GM19463 (cell line): ENCODE results near the gene NACC2.
"Not testable (repeated sequence)": the region's sequence is repeated elsewhere in the genome, so short reads cannot be mapped to it uniquely, and the experiment has no call there.

ENCODE experiments used
- ATAC-seq: cut with Tn5 transposase; IDR thresholded peaks from one replicate; pipeline ENCODE4 v1.9.1; 2021; ENCODE audit warnings: mild to moderate bottlenecking, moderate library complexity; ENCODE audit not compliant: unreplicated experiment

The NACC2 gene

DNA sequence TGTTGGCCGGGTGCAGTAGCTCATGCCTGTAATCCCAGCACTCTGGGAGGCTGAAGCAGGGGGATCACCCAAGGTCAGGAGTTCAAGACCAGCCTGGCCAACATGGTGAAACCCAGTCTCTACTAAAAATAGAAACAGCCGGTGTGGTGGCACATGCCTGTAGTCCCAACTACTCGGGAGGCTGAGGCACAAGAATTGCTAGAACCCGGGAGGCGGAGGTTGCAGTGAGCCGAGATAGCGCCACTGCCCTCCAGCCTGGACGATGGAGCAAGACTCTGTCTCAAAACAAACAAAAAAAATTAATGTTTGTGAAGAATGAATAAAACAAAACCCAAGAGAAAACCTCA is 68.2 kb downstream of the NACC2 start:
- not testable (repeated sequence) for ATAC-seq

DNA sequence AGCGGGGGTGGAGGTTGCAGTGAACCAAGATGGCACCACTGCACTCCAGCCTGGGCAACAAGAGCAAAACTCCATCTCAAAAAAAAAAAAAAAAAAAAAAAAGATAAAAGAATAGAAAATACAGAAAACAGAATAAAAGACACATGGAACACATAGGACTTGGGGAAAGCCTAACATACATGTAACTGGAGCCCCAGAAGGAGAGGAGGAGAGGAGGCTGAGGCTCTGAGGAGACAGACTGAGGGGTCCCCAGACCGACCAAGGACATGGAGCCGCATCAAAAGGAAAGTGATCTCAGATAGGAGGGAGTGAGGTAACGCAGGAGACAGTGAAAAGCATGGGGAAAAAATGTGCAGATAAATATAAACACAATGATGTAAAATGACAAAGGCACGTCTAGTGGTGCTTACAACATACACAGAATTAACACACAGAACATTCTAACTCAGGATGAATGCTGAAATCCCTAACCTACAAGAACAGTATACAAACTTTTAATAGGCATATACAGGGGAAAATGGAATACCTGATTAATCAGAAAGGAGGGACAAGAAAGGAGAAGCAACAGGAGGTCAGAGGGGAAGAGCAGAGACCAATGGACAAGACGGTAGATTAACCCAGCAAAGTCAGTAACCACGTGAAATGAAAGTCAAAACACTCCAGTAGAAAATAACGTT is 68.7 kb downstream of the NACC2 start:
- ATAC-seq = no peak

DNA sequence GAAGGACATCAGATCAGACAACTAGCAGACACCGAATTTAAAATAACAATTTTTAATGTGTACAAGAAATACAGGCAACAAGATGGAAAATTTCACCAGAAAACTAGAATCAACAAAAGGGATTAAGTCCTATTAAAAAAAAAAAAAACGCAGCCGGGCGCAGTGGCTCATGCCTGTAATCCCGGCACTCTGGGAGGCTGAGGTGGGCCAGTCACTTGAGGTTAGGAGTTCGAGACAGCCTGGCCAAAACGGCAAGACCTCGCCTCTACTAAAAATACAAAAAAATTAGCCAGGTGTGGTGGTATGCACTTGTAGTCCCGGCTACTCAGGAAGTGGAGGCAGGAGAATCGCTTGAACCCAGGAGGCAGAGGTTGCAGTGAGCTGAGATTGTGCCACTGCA is 69.6 kb downstream of the NACC2 start:
- no peak for ATAC-seq

DNA sequence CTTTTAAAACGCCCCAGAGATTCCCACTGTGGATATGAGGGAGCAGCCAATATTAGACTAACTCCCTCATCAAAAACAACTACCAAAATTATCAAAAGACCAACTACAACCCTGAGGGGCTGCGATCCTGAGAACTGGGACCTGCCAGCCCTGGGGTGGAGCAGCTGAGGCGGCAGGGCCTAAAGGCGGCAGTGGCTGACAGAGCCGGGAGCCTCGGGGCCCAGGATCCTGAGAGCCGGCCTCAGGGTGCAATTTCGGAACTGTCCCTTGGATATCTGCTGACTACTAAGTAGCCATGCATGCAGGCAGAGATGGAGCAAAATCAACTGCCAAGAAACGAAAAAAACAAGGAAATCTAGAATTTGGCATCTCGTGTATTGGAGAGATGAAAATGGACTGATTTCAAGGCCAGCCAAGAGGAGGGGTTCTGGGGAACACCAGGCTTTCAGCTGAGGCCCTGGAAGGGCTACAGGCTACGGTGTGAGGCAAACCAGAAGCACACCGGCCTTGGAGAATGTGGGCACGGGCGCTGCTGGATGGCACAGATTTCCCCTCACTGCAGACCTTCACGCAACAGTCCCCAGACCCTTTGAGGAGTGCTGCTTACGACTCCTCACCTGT is 70.3 kb downstream of the NACC2 start:
- ATAC-seq = no peak

DNA sequence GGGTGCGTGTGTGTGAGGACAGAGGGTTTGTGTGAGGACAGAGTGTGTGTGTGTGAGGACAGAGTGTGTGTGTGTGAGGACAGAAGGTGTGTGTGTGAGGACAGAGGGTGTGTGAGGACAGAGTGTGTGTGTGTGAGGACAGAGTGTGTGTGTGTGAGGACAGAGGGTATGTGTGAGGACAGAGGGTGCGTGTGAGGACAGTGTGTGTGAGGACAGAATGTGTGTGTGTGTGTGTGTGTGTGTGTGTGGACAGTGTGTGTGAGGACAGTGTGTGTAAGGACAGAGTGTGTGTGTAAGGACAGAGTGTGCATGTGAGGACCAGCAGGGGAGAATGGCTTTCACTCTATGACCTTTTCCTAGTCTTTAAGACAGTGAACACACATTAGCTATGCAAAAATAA is 70.8 kb downstream of the NACC2 start:
- no peak for ATAC-seq

DNA sequence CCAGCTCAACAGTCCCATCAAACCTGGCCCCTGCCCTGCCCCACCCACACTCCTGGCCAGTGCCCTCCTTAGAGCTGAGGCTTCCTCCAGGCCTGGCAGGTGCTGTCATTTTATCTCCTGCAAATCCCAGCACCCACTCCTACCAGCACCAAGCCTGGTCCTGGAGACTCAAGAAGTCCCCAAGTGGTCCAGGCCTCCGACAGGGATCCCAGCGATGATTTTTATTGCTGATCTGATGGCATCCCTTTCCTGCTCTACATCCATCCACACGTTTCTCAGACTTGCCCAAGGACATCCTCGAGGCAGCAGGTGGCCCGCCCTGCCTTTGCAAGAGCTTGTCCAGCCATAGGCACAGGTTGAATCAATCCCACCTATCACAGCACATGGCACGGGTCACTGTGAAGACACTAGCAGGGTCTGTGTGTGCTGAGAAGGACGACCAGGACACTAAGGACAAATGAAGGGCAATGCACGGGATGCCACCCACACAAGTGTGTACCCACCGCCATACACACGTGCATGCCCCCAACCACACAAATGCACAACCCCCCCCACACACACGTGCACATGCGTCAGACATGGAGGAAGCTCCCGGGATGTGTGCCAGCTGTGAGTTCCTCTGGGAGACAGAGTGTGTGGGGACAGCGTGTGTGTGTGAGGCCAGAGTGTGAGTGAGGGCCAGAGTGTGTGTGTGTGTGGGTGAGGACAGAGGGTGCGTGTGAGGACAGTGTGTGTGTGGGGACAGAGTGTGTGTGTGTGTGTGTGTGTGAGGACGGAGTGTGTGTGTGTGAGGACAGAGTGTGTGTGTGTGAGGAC is 71.5 kb downstream of the NACC2 start:
- ATAC-seq = no peak

DNA sequence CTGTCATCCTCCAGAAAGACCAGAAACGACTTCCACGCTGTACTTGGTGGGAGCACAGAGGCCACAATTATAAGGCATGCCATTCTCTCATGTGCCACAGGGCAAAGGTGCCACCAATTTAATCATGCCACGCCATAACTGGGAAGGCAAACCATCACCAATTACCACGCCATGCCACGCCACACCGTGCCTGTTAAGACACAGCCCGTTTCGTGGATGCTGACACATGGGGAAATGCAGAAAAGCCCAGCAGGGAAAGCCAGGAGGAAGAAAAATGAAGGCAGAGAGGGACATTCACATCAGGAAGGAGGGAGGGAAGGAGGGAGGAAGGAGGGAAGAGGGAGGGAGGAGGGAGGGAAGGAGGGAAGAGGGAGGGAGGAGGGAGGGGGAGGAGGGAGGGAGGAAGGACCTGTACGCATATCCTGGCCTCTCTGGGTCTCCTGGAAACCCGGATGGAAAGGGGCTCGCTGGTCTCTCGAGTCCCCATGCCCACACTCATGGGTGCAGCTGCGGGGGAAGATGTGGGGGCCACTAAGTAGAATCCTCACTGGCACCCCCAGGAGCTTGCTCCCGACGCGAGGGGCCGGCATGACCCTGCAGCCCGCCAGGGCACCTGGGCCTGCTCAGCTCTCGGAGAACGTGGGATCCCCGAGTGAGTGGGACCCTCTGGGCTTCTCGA is 72.2 kb downstream of the NACC2 start:
- ATAC-seq = no peak

DNA sequence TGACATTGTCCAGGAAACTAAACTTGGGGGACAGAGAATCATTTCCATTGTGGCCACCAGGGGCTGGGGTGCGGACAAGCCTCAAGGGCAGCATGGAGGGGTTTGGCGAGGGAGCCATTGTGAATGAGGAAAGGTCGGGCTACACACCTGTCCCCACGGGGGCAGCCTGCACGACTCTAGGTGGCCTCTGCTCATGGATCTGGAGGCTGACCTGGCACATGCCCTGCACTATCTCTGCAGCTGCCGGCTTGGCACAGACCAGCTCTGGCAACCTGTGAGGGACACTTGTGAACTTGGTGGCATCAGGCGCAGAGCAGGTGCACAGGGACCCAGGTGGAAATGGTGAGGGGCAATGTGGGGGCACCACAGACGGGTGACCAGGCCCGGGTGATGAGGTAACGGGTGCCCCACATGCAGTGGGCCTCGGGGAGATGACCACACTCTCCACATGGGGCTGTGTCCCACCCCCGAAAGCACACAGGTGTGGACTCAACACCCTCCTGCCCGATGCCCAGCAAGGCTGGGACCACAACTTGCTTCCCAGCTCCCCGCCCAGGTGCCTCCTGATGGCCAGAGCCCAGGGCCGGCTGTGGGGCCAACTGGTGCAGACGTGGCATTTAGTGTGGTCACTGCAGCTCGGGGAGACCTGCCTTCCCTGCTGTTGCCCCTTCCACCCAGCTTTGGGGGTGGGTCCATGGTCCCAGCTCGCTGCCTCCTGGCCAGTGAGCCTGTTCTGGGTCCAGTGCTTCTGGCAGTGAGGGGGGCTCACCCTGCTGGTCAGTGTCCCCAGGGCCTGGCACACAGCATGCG is 73.0 kb downstream of the NACC2 start:
- ATAC-seq = no peak

DNA sequence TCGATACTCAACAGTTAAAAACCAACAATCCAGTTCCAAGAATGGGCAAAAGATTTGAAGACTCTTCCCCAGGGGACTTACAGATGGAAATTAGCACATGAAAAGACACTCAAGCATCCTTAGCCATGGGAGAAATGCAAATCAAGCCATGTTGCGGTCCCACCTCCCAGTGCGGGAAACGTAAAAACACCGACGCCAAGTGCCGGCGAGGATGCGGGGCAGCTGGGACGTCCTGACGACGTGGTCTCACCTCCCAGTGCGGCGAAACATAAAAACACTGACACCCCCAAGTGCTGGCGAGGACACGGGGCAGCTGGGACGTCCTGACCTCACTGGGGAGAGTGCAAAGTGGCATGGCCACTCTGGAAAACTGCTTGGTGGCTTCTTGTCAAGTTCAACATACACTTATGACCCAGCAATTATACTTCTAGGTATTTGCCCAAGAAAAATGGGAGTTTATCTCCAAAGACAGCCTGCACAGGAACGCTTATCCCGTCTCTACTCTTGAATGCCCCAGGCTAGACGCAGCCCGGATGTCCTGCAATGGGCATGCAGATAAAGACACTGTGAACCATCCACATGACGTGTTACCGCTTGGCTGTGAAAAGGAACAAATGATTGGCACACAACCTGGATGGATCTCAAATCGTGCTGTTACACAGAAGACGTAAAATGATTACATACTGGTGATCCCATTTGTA is 73.8 kb downstream of the NACC2 start:
- ATAC-seq = no peak

DNA sequence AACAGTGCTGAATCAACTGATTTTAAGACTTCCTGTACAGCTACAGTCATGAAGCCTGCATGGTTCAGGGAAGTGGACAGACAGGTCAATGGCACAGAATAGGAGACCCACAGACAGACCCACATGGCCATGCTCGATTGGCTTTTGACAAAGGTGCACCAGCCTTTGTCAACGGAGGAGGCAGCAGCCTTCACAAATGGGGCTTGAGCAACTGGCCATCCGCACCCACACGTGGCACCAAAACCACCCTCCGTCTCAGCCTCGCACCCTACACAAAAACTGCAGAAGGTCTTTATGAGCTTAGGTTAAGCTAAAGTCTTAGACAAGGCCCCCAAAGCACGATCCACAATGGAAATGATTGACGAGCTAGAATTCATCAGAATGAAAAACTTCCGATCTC is 74.4 kb downstream of the NACC2 start:
- no peak for ATAC-seq

DNA sequence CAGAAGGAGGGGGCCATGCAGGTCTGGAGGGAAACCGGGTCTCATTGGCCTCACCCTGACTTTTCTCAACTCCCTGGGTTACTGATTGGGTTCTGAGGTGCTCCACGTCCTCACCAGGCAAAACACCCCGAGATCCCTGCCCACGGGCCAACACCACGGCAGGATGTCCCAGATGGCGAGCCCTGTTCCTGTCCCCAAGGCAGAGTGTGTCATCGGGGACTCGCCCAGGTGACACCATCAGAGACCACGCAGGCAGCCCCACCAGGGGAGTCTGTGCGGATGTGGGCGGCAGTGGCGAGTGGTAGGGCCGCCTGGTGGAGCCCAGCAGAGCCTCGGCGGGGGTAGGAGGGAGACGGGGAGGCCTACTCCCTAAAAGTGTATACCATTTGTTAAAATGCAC is 74.9 kb downstream of the NACC2 start:
- ATAC-seq = no peak

DNA sequence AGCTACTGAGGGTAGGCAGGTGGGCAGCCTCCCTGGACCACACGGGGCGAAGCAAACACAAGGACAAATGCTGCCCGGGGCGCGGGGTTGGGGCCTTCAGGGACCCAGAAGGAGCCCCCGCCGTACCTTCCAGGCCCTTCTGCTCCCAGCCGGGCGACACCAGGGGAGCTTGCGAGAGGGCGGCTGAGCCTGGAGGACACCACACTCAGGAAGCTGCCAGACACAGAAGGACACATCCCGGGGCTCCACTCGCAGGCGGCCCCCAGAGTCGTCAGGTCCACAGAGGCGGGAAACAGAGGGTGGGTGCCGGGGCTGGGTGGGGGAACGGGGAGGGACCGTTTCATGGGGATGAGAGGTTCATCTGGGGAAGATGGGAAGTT is 75.4 kb downstream of the NACC2 start:
- ATAC-seq = no peak

DNA sequence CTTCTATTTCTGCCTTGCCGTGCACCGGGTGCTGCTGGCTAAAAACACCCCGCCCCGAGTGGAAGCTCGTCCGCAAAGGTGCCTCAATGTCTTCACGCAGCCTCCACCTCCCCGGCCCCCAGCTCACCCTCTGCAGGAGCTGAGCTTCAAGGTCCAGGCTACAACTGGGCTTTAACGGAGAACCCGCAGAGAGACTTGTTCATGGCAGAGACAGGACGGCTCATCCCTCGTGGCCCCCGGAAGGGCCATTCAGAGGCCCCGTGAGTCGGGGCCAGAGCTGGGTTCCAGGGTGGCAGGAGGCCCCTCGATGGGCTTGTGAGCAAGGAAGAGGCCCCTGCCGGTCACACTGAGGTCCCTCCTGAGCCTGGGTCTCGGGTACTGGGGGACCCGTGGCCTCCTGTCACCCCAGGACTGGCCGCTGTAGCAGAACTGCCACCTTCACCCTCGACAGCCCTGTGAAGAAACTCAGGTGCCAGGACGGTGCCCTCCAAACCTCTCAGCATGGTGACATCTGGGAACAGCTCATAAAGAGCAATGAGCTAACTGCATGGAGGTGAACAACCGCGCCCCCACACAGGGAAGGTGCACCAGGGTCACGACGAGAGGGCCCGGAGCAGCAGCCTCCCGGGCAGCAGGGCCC is 75.9 kb downstream of the NACC2 start:
- no peak for ATAC-seq

DNA sequence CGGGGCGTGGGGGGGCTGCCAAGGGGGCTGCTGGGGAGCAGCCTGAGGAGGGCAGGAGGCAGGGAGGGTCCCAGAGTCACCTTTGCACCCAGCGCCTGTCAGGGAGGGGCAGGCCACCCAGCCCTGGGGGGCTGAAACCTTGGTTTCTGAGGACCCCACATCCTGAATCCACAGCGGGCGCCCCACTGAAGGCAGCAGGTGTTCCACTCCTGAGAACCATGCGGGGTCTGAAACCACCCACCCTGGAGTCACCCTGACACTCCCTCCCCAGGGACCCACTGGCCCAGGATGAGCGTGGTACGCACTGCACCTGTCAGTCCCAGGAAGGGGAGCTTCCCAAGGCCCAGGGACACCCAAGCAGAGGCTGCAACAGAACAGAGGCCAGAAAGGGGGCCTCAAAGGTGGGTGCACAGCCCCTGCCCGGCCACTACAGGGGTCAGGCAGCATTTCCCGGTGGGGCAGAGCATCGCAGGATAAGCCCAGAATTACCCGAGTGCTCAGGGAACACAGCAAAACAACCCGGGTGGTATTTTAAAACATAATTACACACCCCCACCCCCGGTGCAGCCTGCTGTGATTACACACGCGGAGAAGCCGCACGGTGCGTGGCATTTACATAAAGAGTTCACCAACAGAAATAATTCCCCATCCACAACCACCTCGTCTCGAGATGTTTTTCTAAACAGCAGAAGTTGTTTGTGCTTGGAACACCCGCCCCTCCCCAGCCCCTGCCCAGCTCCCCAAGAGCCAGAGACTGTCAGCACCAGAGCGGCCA is 76.6 kb downstream of the NACC2 start:
- ATAC-seq = no peak

DNA sequence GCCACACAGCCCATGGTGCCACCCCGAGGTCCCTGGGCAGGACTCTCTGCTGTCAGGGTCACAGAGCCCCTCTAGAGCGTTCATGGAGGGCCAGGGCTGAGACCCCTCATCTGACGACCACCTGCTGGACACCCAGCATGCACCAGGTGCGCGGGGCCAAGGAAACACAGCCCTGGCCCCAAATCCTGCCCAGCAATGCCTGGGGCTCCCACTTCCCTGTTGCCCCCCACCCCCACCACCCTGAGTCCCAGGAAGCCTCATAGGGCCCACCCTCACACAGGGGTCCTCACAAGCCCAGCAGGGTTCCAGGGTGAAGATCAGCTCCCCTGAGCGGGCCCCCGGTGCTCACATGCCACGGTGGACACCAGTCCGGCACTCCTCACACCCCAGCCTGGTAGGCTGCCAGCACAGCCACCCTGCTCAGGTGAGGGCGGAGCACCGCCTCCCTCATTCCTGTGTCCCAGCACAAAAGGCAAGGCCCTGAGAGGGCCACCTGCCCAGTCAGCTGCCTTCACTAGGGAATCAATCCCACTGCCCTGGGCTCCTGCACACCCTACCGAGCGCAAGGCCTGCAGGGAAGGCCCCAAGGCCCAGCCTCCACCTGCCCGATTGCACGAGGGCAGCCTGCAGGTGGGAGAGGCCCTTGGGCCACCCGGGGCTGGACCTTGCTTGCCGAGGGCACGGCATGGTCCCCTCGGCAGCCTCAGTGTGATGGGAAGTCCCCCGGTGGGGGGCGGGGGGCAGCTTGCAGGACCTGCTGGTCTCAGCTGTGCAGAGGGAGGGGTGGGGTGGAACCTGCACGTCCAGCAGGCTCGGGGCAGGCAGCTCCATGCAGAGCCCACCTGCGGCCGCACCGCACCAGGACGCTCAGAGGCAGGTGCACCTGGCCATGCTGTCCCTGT is 77.5 kb downstream of the NACC2 start:
- ATAC-seq = no peak

DNA sequence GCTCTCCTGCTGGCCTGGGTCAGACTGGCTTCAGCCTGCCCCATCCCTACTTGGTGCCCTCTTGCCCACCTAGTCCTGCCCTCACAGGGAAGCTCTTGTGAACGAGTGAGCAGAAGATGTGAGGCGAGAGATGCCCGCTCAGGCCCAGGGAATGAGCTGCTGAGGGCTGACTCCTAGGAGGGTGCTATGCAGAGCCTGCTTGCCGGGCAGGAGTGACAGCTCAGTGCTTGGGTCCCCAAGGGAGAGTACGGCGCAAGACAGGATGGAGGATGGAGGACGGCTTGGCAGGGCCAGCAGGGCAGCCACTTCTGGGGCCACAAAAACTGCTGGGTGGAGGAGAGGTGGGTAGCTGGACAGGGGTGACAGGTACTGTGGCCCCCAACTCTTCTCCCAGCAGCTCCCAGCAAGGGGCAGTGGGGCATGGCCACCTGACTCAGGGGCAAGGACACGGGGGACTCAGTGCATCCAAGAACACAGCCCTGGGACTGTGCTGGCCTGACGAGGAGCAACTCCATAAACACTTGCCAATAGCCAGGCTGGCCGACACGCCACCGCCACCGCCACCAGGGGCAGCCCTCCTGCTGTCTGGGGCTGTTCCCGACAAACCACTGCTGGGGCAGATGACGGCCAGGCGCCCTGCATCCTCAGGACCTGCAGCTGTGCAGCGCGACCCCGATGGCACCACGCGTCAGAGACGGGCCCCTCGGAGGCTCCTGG is 78.4 kb downstream of the NACC2 start:
- no peak for ATAC-seq
